NCI-H2227 (cell line): ENCODE measurements around the gene DTD1.

Source experiments
- DNase-seq: peaks from one replicate; lab custom pipeline; 2025; ENCODE audit not compliant: unreplicated experiment; lab: John Stamatoyannopoulos, UW

DTD1 gene

DNA sequence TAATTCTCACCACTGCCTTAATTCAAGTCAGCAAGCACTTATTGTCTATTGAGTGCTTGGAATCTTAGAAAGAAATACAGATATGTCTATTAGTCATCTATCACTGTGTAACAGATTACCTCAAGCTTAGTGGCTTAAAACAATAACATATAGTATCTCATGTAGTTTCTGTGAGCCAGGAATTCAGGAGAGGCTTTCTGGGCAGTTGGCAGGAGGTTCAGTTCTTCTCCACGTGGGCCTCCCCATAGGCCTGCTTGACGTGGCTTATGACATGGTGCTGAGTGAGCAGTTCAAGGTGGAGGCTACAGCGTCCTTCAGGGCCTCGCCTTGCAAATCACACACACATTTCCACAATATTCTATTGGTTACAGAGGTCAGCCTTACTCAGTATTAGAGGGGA is 69.7 kb downstream of the DTD1 start:
- no peak for DNase-seq

DNA sequence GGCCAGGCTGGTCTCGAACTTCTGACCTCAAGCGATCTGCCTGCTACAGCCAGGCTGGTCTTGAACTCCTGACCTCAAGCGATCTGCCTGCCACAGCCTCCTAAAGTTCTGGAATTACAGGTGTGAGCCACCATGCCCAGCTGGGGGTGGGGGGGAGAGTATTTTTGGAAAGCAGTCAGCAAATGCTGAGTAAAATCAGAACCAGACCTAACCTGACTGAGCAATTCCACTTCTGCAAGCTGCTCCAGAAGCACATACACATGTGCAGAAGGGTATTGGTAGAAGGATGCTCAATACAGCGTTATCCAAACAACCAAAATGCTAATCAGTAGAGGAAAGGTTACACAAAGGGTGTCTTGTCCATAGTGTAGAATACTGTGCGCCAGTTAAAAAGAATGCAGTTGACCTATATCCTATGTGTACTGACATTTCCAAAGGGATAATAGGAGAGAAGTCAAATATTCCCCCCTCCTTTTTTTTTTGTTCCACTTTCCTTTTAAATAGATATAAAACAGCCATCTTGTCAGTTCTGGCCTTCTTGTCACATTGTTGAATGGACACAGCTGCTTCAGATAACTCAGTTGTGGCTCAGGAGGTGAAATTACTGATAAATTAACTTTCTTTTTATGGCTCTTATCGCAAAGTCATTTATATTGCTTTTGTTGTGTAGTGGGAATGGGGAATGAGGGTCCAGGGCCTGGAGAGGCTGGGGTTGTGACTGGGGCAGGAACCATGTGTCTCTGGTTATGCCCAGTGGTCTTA is 74.6 kb downstream of the DTD1 start:
- no peak for DNase-seq

DNA sequence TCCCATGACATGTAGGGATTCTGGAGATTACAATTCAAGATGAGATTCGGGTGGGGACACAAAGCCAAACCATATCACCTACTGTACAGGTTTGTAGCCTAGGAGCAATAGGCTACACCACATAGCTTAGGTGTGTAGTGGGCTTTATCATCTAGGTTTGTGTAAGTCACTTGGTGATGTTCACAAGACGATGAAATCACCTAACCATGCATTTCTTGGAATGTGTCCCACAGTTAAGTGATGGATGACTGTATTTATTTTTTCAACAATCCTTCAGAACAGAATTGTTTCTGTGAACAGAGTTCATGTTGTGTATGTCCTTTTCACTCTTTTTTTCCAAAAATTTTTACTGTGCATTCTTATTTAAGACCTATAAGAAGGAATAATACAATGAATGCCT is 76.1 kb downstream of the DTD1 start:
- no peak for DNase-seq

DNA sequence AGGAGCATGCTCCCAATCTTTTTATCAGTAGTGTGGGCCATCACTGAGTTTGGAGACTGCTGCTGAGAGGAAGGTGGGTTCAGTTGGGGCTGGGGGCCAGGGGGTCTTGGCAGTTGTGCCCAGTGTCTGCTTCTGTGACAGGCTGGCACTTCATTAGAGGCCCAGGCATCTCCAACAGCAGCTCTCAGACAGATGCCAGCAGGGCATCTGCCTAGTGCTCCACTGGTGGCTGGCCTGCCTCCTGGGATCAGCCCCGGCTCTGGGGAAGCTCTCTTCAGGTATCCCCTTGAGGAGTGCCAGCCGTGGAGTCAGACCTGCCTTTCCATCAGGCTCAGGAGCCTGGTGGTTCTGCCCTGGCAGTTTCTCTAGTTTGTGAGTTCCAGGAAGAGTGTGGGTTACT is 77.3 kb downstream of the DTD1 start:
- no peak for DNase-seq

DNA sequence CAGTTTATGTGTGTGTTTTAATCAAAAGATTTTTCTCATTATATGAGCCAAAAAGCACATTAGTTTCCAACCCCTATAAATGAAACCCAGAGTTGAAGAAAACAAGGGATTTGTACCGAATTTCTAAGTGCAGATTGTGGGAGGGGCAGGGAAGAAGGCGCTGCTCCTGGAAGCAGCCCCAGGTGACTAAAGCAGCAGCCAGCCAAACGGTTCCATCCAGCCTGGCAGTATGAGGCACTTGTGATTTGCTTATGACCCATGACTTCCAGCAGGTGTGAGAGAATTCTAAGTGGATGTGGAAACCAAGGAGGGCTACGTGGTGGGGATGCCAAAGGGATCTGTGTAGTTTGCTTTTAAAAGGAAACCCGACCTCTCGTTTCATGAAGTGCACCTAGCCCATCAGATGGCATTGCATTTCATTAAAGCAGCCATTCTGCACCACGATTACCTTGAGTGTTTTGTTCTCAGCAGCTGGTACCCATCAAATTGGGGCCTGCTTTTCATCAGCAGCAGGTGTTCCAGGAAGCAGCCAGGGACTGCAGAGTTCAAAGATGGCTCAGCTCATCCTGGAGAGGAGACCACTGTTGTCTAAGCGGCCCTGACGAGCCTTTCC is 79.1 kb downstream of the DTD1 start:
- peak; percentile 74 for DNase-seq

DNA sequence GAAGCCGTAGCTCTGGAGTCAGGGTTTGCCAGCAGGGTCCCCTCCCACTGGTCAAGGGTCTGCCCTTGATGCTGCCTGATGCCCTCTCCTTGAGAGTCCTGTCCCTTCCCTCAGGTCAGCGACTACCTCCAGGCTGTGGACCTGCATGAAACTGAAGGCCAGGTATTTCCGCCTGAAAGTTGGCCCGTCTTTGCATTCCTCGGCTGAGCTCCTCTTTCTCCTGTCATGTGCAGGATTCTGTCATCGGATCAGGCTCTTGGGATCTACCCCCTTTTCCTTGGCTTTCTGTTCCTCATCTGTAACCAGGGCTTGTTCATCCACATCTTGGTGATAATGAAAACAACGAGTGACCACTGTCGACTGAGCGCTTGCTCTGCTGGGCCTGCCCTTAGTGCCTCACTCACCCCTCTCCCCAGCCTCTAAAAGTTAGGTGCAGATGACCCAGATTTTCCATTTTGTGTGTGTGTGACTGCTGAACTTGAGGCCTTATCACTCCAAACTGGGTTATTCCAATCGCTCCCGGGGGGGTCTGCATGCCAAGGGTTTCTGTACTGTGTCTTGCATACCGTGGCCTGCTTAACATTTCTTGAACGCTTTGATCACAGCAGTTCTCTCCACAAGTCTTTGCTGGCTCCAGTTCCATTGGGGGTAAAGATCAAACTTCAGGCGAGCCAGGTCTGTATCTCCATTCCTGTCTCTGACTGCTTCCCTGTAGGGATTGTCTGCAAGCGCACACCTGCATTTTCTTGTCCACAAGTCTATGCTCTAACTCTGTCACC is 81.6 kb downstream of the DTD1 start:
- DNase-seq: no peak

DNA sequence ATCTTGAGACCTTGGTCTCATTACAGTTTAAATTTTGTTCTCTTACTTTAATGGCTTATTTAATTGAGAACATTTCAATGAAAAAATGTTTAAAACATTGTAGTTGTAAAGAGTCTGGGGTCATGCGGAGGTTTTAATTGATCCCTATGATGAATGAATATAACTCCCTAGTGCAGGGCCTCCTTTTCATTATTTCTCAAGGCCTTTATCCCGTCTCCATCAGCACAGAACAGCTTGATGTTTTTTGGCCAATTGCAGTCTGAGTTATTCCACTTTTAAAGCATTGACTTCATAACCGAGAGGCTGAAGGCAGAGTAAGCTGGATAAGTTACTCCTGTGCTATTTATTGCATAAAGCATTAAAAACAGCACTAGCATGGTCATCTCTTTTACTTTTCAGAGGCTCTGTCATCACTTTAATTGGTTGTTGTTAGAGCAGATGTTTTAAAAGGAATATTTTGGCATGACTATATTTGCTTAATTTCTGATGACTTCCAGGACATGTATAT is 83.4 kb downstream of the DTD1 start:
- no peak for DNase-seq

DNA sequence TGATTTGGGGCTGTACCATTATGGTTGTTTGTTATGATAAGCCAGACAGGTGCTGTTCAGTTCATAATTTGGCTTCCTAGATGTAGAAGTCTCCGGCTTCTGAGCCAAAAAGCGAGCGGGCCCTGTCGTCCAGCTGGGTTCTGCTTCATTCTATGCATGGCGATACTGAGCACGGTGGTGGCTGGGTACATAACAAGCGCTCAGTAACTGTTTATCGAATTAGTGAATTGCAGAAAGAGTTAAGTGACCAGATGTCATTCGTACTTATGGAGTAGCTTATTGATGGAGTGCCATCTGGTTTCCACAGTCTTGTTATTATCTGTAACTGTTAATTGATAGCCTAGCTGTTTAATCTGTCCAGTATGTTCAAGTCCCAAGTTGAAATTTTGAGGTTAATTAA is 85.0 kb downstream of the DTD1 start:
- no peak for DNase-seq

DNA sequence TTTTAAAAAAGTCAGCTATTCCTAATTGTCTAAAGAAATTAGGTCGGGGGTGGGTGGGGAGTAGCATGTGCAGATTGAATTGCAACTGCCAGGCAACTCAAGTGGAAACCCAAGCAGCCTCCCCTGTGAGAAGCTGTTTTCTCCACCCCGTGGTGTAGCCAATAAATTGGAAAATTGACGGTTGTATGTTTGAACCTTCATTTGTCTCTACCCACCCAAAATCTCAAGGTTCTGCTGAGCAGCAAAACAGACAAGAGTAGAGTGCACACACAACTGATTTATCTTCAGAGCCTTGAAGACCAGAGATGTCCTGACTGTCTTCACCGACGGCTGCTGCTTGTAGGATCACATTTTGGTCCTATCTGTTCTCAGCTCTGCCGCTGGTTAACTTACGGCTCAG is 88.5 kb downstream of the DTD1 start:
- DNase-seq: no peak

DNA sequence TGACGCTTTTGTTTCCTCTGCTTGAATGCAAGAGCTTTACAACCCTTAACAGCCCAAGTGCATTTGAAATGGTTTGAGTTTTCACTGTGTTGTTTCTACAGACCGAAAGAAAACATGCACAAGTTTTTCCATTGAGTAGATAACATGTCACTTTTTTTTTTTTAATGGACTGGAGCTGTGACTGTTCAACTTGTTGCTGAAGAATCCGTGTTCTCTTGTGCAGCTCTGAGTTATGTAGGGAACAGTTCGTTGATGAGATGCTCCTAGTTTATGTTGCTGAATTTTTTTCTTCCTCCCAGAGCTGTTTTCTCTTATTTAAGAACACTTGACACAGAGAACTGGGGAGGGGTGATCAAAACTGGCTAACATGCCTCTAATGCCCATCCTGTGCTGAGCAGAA is 89.3 kb downstream of the DTD1 start:
- DNase-seq: no peak

DNA sequence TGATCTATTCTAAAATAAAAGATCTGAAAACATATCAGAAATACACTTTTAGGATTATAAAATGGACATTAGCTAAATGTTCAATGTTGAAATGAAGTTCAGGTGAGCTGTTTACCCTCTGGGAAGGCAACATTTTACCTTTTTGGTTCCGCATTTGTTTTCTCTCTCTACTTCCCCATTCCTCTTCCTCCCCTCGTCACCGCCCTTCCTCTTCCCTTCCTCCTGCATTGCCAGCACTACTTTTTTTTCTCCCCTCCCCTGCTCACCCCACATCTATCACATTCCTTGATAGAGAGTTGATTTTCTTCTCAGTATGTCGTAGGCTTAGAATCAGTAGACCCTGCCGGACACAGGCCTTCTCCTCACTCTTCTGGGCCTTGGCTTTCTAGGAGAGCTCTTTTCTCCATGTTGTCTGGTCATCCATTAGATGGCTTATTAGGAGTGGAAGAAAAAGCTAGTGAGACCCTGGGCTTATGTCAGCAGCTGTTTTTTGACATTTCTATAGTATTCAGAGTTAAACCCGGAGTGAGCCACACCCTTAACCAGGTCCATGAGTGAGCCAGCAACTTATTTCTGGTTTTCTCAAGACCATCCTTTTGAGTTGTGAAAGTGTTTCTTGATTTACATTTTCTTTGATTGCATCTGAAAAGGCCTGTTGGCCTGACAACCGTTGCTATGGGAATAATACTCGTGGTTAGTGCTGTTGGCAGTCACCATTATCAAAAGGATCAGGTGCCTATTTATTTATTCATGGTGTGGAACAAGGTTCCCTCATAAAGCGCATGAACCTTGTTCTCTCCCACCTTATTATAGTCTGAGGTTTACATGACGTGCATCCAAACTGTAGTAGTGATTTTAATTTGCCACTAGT is 90.9 kb downstream of the DTD1 start:
- peak; percentile 23 for DNase-seq

DNA sequence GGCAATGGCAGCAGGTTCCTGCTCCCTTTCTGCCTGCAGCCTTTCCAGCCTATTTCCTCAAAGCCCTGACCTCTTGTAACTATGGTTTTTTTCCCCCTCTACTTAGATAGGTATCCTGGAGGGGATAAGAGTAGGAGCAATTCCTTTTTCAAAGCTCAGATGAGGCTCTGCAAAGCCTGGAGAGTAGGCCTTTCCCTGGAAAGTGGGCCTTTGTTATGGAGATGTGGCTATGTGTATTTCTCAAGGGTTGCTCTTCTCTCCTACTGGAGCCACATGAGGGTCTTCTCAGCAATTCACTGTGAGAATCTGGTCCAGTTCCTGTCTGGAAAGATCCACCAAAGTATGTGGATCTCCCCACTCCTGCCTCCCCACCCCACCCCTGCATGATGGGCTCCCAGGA is 96.0 kb downstream of the DTD1 start:
- no peak for DNase-seq

DNA sequence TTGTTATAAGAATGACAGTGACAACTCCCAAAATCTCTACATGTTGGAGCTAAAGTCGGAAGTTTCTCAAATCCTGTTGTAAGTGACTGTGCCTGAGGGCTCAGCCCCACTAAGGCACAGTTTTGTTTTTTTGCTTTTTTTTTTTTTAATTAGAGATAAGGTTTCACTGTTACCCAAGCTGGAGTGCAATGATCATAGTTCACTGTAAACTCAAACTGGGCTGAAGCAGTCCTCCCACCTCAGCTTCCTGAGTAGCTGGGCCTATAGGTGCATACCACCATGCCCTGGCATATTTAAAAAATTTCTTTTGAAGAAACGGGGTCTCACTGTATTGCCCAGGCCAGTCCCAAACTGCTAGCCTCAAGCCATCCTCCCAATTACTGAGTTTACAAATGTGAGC is 96.9 kb downstream of the DTD1 start:
- DNase-seq: no peak

DNA sequence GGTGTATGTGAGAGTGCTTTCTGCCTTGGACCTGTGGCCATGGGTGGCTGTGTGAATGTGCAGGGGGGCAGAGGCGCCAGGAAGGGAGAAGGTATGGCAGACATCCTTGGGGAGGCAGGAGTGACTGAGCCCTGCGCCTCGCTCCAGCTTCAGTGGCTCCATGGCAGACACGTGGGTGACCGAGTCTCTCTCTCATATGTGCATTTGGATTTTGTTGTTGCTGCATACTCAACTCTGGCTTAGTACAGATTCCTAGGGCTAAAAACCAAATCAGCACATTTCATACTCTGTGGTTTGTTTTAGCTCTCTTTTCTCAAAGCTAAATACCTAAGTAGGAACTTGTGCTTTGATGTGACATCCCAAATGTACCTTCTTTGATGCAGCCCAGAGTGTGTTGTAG is 97.6 kb downstream of the DTD1 start:
- DNase-seq: no peak

DNA sequence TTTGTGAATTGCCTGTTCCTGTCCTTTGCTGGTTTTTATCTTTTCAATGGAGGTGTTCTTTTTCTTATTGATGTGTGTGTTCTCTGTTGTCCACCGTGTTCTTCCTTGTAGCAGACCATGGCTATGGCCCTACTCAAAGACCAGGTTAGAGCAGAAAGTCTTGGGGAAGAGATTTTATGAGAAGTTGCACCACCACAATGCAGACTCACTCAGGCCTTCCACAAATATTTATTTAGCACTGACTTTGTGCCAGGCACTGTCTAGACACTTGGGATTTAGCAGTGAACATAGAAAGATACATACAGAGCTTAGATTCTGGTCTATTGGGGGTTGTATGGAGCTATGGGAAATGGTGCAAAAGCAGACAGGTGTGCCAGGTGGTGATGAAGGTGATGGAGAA is 98.8 kb downstream of the DTD1 start:
- DNase-seq: no peak

DNA sequence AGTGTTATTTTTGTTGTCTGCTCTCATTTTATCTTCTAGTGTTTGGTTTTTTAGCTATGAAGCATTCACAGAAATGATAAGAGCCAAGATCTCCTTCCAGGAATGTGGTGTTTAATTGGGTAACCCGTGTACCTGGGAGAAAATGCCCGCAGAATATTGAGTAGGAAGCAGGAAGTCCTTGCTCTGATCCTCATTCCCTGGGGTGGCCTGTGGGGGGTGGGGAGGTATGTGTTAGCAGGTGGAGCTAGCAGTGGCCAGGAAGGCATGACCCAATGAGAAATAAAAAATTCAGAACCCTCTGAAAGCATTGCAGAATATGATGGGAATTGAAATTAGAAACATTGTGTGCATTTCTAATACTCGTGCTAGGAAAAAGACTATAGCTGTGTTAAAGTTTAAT is 100.8 kb downstream of the DTD1 start:
- DNase-seq: no peak

DNA sequence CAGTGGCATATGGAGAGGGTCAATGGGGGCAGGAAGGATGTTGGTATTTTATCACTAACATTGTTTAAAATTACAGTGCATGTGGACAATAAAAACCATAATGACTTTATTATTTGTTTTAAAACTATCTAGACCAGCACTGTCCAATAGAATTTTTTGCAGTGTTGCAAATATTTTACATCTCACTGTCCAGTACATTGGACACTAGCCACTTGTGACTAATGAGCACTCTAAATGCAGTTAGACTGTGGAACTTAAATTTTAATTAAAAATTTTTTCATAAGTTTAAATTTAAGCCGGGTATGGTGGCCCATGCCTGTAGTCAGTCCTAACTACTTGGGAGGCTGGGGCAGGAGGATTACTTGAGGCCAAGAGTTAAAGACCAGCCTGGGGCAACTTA is 101.7 kb downstream of the DTD1 start:
- DNase-seq: no peak

DNA sequence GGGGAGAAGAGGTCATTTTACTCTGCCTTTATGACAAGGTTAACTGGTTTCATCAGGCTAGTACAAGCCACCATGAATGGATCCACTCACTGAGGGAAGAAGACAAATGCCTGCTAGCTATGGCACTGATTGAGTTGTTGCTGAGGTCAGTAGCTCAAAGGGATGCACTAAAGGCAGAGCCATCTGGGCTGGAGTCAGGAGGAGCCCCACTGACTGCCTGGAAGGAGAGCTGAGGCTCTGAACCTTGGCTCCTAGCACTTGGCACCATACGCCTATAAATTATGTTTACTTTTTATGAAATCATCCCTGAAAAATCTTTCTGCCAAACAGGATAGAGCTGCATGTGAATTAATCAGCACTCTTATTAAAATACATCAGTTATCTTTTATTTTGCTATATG is 104.6 kb downstream of the DTD1 start:
- peak; percentile 32 for DNase-seq

DNA sequence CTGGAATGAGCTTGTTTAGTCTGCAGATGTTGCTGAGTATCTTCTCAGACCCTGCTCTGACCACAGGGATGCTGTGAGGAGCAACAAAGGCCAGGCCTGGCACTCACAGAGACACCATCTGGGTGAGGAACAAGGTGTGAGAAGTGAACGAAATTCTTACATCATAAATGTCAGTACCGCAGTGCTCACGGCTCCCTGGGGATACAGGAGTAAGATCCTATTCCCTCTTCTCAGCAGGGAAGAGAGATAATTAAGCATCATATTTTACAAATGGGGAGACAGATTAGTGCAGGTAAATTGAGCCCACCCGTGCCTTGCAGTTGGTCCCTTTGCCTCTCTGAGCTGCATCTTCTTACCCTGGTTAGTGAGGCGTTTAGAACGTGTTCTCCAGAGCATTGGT is 106.2 kb downstream of the DTD1 start:
- no peak for DNase-seq

DNA sequence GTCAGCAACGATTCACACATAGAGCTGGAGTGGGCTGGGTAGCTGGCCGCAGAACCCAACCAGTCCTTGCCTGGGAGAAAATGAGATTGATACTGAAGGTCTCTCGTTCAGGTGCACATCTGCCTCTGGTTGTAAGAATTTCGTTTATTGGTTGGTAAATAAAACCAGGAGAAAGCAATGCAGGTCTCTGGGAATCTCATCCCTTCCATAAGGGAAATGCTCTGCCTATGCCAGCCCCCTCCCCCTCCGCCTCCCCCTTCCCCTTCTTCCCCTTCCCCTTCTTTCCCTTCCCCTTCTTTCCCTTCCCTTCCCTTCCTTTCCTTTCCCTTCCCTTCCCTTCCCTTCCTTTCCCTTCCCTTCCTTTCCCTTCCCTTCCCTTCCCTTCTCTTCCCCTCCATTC is 107.3 kb downstream of the DTD1 start:
- DNase-seq: no peak

DNA sequence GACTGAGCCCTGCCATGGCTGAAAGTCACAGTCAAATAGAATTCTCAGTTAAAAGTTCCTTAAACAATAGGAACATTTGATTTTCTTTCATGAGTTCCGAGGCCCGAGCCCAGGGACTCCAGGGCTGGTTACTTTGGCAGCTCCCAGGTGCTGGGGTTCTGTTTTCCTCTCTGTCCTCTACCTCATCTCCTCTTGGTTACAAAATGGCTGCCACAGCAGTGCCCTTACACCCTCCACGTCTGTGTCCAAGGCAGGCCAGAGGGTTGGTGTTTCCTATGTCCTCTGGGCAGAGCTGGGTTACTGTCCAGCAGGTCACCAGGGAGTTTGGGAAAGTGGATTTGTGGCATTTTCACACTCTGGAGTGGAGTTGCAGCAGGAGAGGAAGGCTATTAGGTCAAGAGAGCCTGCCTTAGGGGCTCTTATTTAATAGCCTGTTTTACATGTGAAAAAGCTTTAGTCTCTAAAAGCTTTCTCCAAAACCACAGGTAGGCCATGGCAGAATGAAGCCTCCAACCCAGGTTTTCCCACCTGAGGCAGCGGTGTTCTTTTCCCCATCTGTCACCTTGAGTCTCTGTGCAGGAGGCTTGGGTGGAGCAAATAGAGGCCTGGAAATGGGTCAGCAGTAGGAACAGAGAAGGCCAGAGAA is 111.0 kb downstream of the DTD1 start:
- no peak for DNase-seq
